HG03520 (cell line): ENCODE results near the gene TRIM47.

Source experiments
- ATAC-seq: cut with Tn5 transposase; IDR thresholded peaks from one replicate; pipeline ENCODE4 v1.9.1; 2021; ENCODE audit warnings: mild to moderate bottlenecking, moderate library complexity; ENCODE audit not compliant: unreplicated experiment

The TRIM47 gene

DNA sequence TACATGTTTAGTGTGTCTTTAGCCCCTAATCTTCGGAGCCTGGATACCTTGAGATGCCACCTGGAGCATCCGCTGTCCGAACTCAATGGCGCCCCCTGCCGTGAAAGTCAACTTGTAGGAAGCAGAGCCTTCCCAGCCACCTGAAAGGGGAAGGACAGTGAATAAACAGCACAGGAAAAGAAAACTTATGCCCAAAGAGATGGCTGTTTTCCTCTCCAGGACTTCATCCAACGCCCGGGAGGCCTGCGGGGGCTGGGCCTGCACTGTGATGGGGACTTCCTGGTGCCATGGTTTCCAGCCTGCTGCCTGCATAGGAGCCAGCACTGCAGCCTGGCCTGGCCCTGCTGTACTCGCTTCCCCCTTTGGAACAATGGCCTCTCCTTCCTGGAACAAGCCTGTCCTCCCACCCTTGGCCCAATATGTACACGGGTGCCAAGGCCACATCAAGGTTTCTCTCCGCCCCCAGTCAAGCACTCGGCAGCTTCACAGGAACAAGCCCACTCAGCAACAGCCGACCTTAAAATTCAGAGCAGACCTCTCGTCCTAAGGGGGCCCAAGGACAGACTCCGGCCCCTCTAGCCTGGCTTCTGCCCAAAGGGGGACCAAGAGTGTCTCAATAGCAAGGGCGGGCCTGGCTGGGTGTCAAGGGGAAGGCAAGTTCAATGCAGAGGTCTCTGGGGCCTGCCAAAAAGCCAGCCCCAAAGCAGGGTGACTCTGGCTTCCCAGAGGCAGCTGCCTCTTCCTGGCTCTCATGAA lies 29.7 kb downstream of the TRIM47 start:
- no peak for ATAC-seq

DNA sequence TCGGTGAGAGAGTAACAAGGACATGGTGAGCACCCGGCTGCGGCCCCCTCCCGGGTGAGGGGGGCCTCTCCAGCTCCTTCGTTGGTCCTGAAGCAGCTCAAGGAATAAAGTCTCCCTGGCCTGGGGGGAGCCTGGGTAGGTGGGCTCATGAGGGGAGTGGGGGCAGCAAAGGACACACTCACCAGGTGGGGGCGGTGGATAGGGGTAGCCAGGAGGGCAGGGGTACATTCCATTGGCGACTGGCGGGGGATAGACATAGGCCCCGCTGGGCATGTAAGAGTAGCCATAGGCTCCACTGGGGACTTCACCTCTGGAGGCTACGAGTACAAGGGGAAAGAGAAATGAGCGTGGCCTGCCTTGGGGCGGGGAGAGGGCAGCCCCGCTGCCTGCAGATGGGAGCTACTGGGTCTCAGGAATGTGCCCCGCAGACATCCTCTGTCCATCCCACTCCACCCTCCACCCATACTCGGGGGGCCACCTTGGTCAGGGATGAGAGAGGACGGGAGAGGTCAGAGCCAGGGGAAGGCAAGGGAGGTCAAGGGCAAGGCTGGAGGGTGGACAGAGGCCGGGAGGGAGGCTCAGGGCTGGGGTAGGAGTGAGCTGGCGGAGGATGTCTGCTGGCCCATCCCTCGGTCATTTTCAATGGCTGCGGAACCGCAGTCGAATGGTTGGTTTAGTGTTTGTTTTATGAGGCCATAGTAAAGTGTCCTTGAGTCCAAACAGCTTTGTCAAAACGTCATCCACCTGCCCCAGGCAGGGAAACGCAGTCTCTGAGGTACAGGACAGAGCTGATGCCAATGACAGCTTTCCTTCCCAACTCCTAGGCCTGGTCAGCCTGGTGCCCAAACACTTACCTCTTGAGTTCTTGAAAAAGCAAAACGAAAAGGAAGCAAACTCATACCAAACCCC lies 30.5 kb downstream of the TRIM47 start:
- ATAC-seq = no peak

DNA sequence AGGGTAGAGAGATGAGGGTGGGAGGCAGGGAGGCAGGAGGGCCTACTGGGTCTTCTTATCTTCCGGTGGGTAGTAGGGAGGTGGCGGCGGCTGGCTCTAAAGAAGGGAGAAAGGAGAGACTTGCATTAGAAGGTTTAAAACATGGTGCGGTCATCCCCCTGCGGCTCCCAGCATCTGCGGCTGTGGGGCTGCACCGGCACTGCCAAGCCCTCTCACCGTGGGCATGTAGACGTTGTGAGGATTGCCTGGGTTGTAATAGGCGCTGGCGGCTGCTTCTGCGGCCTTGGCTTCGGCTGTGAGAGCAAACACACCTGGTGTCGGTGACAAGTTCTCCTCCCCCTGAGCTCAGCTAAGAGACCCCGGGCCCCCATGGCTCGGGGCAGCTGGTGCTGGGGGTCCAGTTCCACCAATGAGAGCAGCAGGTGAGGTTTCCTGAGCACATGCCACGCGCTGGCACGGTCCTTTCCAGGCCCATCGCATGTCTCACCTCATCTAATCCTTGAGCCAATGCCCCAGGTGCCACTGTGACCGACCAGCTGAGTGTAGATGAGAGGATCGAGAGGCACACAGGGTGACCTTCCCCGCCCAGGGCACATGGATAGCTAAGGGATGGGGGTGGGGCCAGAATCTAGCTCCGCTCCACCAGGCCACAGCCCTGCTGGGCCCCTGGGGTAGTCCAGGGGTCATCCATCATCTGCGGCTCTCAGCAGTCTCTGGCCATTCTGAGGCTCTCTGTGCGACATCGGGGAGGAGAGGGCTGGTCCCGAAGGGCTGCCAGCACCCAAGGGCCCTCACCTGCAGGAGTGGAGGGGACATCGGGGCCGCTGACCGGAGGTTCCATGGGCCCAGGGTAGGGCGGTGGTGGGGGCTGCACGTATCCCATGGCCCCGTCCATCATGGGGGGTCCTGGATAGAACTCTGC lies 31.4 kb downstream of the TRIM47 start:
- ATAC-seq = no peak

DNA sequence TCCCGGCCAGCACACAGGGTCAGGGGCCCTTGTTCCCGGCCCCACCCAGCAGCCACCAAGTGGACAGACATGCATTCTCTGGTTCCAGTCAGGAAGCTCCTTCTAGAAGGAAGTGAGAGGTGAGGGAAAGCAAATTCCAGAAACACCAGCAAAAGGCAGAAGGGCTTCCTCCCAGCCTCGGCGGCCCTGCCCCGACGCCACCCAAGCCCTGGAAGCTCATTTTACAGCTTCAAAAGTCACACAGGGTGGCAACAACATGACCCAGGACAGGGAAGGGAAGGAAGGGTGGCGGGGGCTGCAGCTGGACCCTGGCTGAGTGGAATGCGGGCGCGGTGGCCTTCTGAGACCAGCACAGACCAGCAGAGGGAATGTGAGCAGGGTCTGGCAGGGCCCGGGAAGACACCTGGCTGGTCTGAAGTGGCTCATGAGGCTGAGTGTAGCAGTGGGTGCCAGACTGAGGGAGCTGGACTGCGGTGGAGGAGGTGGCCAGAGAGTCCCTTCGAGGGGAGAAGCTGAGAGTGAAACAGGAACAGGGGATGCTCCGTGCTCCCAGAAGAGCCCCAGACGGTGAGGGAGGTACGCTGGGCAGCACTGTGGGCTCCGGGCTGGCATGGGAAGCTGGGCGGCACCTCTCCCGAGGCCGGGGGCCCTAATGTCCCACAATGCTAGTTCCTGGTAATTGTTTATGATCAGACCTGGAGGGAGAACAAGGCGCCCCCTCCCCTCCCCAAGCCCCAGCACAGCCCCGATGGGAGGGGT lies 32.3 kb downstream of the TRIM47 start:
- ATAC-seq = no peak

DNA sequence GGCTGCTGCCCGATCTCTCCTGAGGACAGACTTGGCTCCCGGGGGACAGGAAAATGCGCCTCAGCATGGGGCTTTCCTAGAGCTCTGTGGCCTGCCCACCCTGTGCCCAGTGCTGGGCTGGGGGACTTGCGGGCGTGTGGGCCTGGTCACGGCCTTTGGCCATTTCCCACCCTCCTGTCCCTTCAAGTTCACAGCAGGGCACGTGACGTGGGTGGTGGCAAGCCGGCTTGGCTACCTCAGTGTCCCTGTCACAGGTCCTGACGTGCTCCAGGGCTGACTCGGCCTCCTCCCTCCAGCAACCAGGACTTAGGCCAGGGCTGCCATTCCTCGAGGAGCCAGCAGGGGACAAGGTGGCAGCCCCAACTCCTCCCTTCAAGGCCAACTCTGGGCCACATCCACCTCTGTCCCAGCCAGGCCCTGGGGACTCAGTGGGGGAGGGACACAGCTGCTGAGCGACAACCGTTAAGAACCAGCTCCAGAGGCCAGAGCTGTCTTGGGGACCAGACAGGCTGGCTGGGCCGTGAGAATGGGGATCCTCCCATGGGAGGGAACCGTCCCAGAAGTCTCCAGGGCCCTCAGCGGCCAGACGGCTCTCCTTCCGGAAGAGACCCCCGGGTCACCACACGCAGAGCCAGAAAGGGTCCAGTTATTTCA lies 33.2 kb downstream of the TRIM47 start:
- peak; percentile 63 for ATAC-seq

DNA sequence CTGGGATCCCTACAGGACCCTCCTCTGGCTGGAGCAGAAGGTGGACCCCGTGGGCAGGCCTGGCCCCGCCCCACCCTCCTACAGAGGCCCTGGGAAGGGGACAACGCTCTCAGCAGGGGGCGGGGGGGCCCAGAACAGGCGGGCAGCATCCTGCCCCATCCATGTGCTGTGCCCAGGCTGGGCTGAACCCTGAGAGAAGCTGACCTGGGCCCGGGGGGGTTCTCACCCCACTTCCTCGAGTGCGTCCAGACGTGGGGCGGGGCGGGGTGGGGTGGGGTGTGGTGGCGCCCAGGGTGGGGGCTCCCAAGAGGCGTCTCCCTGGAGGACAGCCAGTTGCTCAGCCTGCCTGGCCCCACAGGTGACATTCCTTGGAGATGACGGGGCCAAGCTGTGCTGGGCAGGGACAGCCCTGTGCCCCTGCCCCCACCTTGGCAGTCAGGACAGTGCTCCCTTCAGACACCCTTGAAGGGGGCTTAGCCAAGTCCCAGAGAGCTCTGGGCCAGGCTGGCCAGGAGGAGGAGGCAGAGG lies 33.8 kb downstream of the TRIM47 start:
- no peak for ATAC-seq

DNA sequence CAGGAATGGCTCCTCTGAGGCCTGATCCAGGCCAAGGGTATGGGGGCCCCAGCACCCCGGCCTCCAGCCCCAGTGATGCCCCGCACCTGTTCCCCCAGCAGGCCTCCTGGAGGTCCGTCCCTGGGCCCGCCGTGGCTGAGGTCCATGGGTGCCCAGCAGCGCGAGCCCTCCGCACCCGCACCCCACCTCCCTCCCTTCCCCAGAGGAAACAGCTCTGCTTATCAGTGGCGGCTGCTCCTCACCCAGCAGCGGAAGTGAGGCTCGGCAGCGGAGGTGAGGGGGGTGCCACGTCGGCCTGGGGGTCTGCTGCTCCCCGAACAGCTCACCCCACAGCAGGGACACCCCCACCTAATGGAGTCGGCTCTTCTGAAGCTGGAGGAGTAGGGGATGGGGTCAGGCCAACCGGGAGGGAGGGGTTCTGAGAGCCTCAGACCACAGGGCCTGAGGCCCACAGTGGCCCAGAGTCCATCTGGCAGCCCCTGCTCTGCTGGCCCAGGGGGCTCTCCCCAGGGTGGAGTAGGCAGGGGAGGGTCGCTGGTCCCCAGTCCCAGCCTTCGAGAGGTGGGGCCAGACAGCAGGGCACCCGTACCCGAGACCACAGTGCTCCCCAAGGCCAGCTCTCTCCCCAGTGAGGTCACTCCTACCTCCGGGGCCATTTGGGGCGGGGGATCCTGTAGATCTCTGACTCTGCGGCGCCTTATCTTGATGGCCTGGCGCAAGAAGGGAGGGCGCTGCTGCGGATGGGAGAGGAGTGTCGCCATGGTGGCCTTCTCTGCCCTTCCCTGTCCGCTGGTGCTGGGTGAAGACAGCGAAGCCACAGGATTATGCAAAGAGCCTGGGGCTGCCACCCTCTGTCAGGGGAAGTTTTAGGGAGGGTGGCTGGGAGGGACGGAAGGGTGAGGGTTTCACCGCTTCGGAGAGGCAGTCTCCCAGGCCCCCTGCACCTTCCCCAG lies 34.5 kb downstream of the TRIM47 start, which contains the start of gene UNC13D:
Gene UNC13D (minus strand): TSS at position 828 of the 953 bp plus-strand sequence. CDS start 67 bp downstream, at position 761.
- ATAC-seq = no peak

DNA sequence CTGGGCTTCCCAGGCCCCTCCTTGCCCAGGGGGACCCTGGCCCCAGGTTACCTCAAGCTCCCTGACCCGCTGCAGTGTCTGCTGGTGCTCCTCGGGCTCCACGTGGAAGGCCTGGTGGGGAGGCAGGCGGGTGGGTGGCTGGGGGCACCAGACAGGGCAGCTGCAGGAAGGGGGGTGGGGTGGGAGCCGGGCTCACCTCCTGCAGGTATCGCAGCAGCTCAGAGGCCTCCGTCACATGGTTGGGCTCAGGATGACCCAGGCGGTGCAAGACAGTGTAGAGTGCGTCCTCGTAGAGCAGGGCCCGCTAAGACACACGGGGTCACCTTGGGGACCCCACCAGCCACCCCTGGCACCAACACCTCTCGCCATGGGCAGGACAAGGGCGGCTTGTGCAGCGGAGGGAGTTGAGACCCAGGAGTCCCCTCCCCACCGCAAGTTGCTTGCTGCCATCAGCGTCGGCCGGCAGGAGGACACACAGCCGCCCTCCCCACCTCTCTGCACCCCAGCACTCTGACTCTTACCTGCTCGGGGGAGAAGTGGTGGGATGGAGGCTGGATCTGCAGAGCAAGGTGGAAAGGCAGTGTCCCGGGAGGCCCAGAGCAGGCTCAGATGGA lies 35.3 kb downstream of the TRIM47 start:
- no peak for ATAC-seq

DNA sequence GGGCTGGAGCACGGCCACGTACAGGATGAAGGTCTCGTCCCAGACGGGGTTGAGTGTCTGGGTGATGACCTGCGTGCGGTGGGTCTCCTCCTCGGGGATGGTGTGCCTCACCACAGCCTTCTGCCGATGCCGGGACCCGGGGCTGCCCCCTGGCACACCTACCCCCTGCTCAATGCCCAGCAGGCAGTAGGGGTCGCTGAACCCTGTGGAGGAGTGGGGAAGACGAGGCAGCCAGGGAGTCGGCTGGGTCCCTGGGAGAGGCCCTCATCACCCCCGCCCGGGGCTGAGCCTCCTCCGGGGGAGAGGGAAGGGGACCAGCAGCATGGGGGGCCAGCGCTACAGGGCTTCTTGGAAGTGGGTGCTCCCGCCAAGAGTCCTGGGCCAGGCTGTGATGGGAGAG lies 36.0 kb downstream of the TRIM47 start:
- ATAC-seq = no peak

DNA sequence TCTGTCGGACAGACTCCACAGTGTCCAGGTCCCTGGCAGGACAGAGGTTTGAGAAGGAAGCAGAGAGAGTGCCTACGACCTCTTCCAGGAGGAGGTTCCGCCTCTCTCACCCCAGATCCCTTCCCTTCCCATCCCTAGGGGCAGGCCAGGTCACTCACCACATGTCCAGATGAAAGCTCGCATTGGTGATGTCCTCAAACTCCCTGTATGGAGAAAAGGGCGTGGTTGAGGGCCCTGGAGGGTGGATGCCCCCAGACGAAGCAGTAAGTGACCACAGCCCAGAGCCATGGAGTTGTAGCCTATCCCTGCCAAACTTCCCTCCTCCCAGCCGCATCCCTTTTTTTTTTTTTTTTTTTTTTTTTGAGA lies 37.6 kb downstream of the TRIM47 start:
- no peak for ATAC-seq

DNA sequence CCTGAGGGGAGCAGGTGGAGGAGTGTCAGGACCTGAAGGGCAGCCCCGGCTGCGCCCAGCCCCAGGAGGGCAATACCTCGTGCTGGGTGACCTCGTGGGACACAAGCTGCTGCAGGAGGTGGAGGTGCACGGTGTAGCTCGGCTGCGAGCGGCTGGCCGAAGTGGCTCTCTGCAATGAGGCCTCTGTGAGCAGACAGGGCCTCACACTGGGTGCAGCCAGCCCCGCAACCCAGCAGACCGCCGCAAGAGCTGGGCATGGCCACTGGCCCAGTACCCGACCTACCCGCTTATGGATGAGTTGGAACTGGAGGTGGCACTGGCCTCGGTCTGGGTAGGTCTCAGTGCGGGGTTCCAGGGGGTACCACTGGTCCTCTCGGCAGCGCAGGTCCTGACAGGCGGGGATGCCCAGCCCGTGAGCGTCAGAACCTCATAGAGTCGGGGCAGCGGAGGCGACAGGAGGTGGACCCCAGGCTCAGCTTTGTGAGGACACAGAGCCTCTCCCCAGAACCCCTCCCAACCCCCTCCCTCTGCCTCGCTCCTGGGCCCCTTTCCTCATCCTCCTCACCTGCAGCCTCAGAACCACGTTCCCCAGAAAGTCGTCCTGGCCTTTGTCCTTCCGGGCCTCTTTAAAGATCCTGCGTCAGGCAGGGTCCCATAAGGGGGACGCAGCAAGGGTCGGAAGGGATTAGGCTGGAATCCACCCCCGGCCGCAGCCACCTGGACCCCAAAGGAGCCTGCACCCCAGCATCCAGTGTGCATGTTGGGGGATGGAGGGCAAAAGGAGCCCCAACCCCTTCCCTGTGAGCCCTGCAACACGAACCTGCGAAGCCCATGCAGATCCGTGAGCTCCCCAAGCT lies 38.2 kb downstream of the TRIM47 start:
- no peak for ATAC-seq

DNA sequence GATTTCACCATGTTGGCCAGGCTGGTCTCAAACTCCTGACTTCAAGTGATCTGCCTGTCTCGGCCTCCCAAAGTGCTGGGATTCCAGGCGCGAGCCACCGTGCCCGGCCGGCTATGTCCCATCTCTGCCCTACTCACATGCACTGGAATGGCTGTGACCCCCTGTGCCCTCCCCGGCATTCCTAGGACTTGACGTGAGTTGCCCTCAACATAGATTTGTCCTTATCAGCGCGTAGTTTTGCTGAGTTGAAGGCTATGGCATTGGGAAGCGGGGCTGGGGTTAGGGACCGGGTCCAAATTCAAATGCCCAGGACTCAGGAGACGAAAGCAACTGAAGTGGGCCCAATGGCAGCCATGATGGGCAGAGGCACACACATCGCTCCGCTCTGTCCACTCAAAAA lies 40.0 kb downstream of the TRIM47 start:
- no peak for ATAC-seq

DNA sequence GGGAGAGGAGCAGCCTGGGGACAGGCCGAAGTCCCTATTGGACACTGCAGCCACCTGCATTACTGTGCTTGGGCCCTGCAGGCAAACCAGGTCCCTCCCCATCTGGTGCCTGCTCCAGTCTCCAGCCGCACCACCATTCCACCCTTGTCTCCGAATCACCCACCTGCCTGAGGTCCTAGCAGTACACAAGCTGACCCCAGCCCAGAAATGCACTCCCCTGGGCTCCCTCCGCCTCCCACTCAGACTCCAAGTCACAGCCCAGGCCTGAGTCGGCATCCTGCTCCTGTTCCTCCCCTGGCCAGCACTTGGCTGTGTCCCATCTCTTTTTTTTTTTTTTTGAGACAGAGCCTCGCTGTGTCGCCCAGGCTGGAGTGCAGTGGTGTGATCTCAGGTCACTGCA lies 40.5 kb downstream of the TRIM47 start:
- no peak for ATAC-seq

DNA sequence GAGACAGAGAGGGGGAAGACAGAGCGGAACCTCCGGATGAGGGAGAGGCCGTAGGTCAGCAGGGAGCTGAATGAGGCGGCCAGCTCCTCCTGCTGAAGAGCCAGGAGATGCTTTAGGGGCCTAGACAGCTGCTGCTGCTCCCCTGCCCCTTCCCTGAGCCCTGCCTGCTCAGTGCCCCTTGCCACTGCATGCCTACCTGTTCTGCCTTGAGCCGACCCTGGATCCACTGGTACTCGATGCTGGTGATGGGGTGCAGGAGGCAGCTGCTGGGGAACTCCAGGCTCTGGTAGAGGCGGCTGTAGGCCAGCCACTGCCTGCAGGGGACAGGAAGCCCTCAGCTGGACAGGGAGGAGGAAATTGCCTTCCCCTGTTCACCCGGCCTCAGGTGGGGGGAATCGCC lies 41.8 kb downstream of the TRIM47 start:
- ATAC-seq = no peak

DNA sequence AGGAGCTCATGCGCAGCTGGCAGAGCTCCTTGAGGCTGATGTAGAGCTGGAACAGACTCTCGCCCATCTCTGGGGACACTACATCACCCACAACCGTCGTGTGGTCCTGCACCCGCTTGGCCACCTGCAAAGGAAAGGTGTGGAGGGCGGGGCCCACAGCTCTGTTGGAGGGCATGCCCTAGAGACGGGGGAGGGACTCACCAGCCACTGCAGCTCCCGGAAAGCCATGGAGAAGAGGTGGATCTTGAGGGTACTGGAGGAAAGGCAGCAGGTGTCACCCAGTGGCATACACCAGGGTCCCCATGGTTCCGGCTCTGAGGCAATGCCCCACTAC lies 42.8 kb downstream of the TRIM47 start:
- ATAC-seq = no peak

DNA sequence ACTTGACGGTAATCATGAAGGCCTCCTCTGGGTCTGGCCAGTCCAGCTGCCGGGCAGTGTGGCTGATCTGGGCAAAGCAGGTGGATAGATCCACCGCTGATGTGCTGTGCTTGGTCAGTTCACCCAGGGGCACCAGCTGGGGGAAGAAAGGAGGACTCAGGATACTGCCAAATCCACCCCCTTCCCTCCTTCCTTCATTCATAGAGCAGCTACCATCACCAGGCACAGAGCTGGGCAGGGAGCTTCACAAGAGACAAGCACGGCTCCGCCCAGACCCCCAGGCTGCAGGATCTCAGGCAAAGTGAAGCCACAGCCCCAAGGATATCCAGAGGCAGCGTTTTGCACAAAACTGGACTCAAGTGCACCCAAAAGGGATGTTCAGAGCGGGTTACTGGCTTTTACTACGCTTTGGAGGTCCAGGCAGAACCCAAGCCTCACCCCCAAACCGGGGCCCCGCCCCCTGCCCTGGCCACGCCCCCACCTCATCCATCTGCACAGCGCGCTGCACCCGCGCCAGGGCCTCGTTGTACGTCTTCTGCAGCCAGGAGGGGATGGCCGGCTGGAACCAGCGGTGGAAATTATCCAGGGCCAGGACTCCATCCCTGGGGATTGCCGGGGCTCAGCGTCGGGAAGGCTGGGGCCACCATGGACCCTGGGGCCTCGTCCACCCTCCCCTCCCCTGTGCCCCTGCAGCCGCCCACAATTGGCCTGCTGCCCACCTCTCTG lies 43.3 kb downstream of the TRIM47 start:
- ATAC-seq = no peak
